ENCODE data around the gene ATP11A.

GRCh38 chr13:112842343-112842856 lies 152.6 kb downstream of the ATP11A start:
- no peak for TF ChIP-seq GATA2 (IDR thresholded peaks at IDR 0.05; ENCODE audit: low read depth, low read length)
- TF ChIP-seq GATA3 (IDR thresholded peaks at IDR 0.05; ENCODE audit: low read depth, low read length), result no peak
